Right lobe of liver (tissue), 6 donors: ENCODE measurements around the gene INTS3. TPM values are rescaled to one million over a fixed set of nuclear protein-coding genes. Genes with fewer than 3 reads are reported as not detected.

ENCODE experiments used
- ATAC-seq, 4 donors: fragments of 200-7000 bp; cut with Tn5 transposase; one replicate each; pipeline ENCODE4 v1.9.1; 2020; ENCODE audit warnings: mild to moderate bottlenecking in 4 of 4, moderate library complexity in 4 of 4
- DNase-seq, 3 donors: peaks; one replicate each; pipeline ENCODE4 v3.0.0-alpha.2; 2020
- H3K27ac ChIP-seq, 3 donors: fragments of 200-600 bp; one replicate each; pipeline ENCODE4 v1.8.0; 2022
- H3K27me3 ChIP-seq, 2 donors: fragments of 200-600 bp; one replicate each; pipeline ENCODE4 v1.8.0; 2022
- H3K36me3 ChIP-seq, 4 donors: fragments of 200-600 bp; sonication (generic) in 1 of 4; one replicate each; pipeline versions ENCODE4 v1.5.1 to v1.8.0; 2017 to 2022; ENCODE audit warnings: control low read depth in 1 of 4
- H3K4me1 ChIP-seq, 4 donors: fragments of 200-600 bp; sonication (generic) in 1 of 4; one replicate each; pipeline versions ENCODE4 v1.5.1 to v1.8.0; 2017 to 2022; ENCODE audit warnings: control low read depth in 1 of 4
- H3K4me3 ChIP-seq, 3 donors: fragments of 200-600 bp; one replicate each; pipeline ENCODE4 v1.8.0; 2022
- H3K9me3 ChIP-seq, 4 donors: fragments of 200-600 bp; sonication (generic) in 1 of 4; one replicate each; pipeline versions ENCODE4 v1.5.1 to v1.8.0; 2017 to 2022; ENCODE audit warnings: control low read depth in 1 of 4
- CTCF ChIP-seq, 4 donors: fragments of 200-600 bp in 3 of 4; fragments of 450-650 bp in 1 of 4; IDR thresholded peaks; one replicate each; pipeline versions ENCODE4 v1.5.1 to v1.8.0; 2016 to 2022; ENCODE audit warnings: antibody characterized with exemption in 4 of 4, mild to moderate bottlenecking in 2 of 4
- POLR2A ChIP-seq: fragments of 450-650 bp; IDR thresholded peaks from one replicate; pipeline ENCODE4 v1.6.1; 2017; ENCODE audit warnings: antibody characterized with exemption, mild to moderate bottlenecking
- WGBS: methylation state at CpG from one replicate; pipeline ENCODE4 v1.1.6; 2018; ENCODE audit warnings: low coverage, low lambda C conversion rate; ENCODE audit not compliant: insufficient coverage; ENCODE audit errors: missing lambda C conversion rate; 5-methylcytosine and 5-hydroxymethylcytosine counted together
- intact Hi-C, 2 donors: fragments of 100-400 bp; cut with DNase I; formaldehyde crosslinking; loops; one replicate each; pipeline versions ENCODE4 v1.11.2 to v1.14.1; 2022
- total RNA-seq, 6 experiments: library from RNA; depleted of rRNA in 2 of 6; stranded (reverse); fragments of >200 nt in 2 of 6; fragmentation: NEBNext Ultra II Directional in 3 of 6; extraction: Animal tissue kit (Norgen Biotek cat#: 25700) in 3 of 6; gene quantifications; one replicate each; pipeline versions ENCODE4 v1.1.0 to v1.2.4, GENCODE V29; 2016 to 2023
- donor health status: DM: no; HTN: yes; CAD: no.
- donor health status: DM: no; HTN: no; CAD: no.
- donor health status: DM: no; HTN: no; CAD: no.
- donor health status: DM: no; HTN: yes; CAD: no.
- donor health status: DM: no; HTN: yes; CAD: no.

The INTS3 gene
- total RNA-seq, 6 experiments from 2014 or later: 16.5 to 29.1 (median 22.6) TPM

DNA sequence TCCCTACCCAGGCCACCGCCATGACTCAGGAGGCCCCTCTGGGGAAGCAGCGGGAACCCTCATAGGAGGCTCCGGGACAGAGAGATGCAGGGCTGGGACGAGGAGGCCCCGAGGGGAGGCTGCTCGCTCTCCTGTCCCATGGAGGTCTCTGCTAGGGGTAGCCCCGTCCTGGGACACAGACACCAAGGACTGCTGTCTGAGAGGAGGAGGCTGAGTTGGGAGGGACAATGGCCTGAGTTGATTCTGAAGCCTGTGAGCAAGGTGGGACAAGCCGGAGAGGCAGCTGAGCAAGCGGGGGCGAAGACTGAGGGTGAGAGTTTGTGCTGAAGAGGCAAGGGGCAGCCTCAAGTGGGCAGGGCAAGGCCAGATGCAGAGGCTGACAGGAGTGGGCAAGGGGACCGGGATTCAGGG lies 64.8 kb downstream of the INTS3 start:
- H3K9me3 ChIP-seq: no peaks in the 10 kb centered on the region
- DNase-seq (no peak), ATAC-seq (no peak)
- no peak overlapping the region for H3K4me3 ChIP-seq
- H3K36me3 ChIP-seq: no peaks in the 10 kb centered on the region
- WGBS: 94% methylated on average over 6 of the region's 11 CpGs
- H3K4me1 ChIP-seq: peaks cover 0 to 23% (median 6%) of the 10 kb centered on the region in 4 donors
- intact Hi-C loops: loop anchor here in 1 of 2 donors (10.0 kb wide), 1 partner anchor 132 kb away; the partner anchor contains the start of gene GATAD2B
- no peak for TF ChIP-seq POLR2A
- no peak for TF ChIP-seq CTCF (IDR thresholded peaks at IDR 0.05)
- no peaks in the 10 kb centered on the region for H3K27me3 ChIP-seq
- H3K27ac ChIP-seq: no peak overlapping the region

DNA sequence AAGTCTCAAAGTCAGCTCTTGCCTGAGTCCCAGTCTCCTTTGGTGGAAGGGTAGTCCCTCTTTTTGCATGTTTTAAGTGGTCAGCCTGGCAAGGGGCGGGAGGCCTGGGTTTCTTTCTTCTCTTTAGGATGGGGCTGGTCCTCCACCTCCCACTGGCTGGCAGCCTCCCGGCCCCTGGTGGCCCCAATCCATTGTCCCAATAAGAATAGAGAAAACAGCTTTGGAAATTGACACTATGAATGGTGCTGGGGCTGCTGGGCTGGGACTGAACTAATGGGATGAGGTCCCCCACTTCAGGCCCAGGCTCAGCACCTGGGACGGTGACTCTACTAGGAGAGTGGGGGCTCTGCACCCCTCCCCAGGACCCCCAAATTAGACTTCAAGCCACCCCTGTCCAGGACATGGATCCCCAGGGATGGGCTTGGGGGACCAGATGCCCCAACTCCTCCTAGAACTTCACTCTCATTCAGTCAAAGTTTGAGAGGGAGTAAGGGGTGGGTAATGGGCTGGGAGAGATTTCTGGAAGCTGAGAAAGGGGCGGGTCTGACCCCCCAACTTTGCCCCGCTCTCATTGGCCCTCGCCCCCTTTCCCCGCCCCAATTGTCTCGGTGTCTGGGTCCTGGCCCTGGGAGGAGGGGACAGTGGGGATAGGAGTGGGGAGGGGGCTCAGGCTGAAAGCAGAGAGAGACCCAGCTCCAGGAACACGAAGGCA lies 65.6 kb downstream of the INTS3 start:
- H3K27me3 ChIP-seq: no peaks in the 10 kb centered on the region
- no peak overlapping the region for H3K27ac ChIP-seq
- WGBS: 77% methylated on average over 5 of the region's 9 CpGs
- peaks cover 0 to 23% (median 6%) of the 10 kb centered on the region in 4 donors for H3K4me1 ChIP-seq
- no peaks in the 10 kb centered on the region for H3K9me3 ChIP-seq
- intact Hi-C loops: loop anchor here in 1 of 2 donors (10.0 kb wide), 1 partner anchor 131 kb away; the partner anchor contains the start of gene GATAD2B
- DNase-seq (no peak), ATAC-seq (no peak)
- no peaks in the 10 kb centered on the region for H3K36me3 ChIP-seq
- no peak for TF ChIP-seq POLR2A
- no peak for TF ChIP-seq CTCF (IDR thresholded peaks at IDR 0.05)
- H3K4me3 ChIP-seq: no peak overlapping the region

- intact Hi-C loops: loop anchor here in 1 of 2 donors (10.0 kb wide), 1 partner anchor 131 kb away; the partner anchor contains the start of gene GATAD2B
- H3K4me1 ChIP-seq: peaks cover 0 to 19% (median 5%) of the 10 kb centered on the region in 4 donors
- 79% methylated on average over 6 of the region's 12 CpGs for WGBS
- H3K9me3 ChIP-seq: no peaks in the 10 kb centered on the region
- no peak overlapping the region for H3K27ac ChIP-seq
- TF ChIP-seq CTCF (IDR thresholded peaks at IDR 0.05): no peak
- no peak for TF ChIP-seq POLR2A
- H3K36me3 ChIP-seq: no peaks in the 10 kb centered on the region
- no peaks in the 10 kb centered on the region for H3K27me3 ChIP-seq
- ATAC-seq (no peak), DNase-seq (no peak)
- H3K4me3 ChIP-seq: no peak overlapping the region
Measured at GRCh38 chr1:153793973-153794615, 66.2 kb downstream of the INTS3 start.

DNA sequence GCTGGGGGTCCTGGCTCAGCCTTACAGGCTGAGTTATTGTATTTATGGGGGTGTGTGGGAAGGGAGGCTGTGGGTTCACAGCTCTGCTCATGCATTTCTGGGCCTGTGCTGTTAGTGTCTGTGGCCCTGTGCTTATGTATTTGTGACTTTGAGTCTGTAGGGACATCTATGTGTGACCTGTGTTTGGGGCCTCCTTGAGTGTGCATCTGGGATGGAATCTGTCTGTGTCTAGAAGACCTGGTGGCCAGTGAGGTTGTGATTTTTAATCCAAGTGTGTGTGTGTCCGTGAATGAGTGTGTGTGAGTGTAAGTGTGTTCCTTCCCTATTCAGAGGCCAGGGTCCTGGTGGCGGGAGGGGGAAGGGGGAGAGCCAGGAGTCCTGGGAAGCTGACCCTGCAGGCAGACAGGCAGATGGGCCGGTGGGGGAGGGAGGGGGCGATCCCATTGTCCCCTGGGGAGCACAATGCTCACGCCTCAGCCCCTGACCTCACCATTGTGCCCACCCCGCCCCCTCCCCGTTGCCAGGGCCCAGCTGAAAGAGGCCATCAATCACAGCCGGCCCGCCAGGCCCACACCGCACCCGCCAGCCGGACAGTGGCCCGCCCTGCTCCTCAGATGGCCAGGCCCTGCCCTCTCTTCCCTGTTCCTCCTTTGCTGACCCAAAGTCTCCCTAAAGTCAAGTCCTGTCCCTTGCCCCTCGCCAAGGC lies 66.9 kb downstream of the INTS3 start:
- TF ChIP-seq POLR2A (no peak), CTCF (IDR thresholded peaks at IDR 0.05) (no peak)
- intact Hi-C loops: loop anchor here in 1 of 2 donors (5.0 to 10.0 kb wide), 2 partner anchors 130 to 193 kb away; partner anchors contain the start of genes GATAD2B and RAB13
- 72% methylated on average over 4 of the region's 14 CpGs for WGBS

More for the DNA sequence above, 66.9 kb downstream of the INTS3 start:
- Histone ChIP-seq H3K27ac (no peak overlapping the region), H3K4me1 (peaks cover 0 to 12% (median 1%) of the 10 kb centered on the region in 4 donors), H3K27me3 (no peaks in the 10 kb centered on the region), H3K4me3 (no peak overlapping the region), H3K9me3 (no peaks in the 10 kb centered on the region), H3K36me3 (no peaks in the 10 kb centered on the region)
- DNase-seq: peak in 1 of 3 donors; percentile 44
- ATAC-seq: no peak
